Measurements from ENCODE around the gene BRD8.

The BRD8 gene

GRCh38 chr5:138096997-138097828, 81.2 kb downstream of the BRD8 start:
- DNase-seq, result no peak

DNA sequence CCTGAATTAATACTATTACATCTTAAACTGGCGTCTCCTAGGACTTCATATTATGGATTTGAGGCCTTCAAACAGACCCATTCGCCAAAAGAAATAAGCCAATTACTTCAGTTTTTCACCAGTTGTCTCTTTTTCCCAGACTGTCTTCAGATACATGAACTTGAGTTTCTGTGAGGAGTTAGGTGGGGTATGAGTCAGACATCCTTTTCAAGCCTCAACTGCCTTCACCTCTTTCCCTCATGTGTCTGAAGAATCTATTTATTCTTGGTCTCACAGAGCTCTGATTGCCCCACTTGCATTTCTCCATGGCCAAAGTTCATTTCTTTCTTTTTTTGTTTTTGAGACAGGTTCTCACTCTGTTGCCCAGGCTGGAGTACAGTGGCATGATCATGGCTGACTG, 82.1 kb downstream of the BRD8 start:
- no peak for DNase-seq

DNA sequence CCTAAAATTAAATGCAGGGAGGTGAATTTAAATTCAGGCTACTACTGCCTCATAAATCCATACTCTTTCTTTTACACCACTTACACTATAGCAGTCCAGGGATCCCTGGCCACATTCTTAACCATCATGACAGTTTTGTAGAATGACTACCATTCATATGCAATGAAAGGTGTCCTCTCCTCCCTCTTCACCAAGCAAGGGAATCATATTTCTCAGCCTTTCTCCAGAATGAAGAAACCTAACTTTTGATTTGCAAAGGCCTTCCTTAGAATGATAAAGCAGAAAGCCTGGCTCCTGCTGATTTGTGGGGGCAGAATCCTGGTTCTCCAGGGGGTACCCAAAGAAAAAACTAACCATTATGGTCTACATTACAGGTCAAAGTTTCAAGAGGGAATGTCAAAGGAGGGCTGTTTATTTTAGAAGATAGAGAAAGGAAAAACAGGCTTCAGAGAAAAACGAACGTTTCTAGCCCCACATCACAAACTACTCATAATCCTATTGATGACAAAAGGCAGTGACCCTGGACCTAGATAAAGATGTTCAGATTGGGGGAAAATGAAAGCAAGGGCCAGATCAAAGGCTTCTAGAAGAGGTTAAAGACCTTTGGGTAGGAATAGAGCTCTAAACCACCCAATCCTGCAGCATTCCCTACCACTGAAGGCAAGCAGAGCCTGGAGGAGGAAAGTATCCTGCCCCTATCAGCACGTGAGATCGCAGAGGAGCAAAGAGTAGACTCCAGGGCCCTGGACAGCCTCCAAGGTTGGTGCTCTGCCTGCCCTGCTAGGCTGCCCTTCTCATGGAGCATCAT, 83.1 kb downstream of the BRD8 start:
- no peak for DNase-seq

DNA sequence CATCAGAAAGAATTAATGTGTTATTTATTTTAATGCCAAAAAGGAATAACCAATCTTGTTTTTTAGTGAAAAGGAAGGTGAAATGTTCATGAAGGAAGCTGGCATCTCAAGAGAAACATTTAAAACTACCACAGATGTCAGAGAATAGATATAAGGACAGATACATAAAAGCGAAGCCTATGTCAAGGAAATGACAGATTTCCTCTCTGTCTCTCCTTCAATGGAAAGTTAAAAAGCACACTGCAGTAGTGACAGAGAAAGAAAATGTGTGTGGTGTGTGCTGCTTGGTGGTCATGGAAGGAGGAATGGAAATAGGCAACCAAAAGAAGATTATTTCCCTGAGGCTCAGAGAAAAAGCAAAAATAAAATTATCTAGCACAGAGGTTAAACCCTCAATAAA, 85.4 kb downstream of the BRD8 start:
- DNase-seq, result no peak

GRCh38 chr5:138092301-138092700, 86.1 kb downstream of the BRD8 start:
- DNase-seq, result no peak

- no peak for DNase-seq
These were observed 86.7 kb downstream of the BRD8 start for GRCh38 chr5:138091685-138092084.

All from hematopoietic multipotent progenitor cell treated with erythropoietin and hydrocortisone succinate and interleukin-3 and kit ligand, for 4 days (in vitro differentiated cells).